Endothelial cell of umbilical vein (primary cell): Measurements from ENCODE around the gene MNT.

ENCODE experiments used
- CTCF ChIP-seq, 2 donors: IDR thresholded peaks; 1 replicate in 1 of 2; 2 replicates in 1 of 2; pipeline ENCODE4 v1.5.1; 2011; ENCODE audit warnings: low read length in 2 of 2, mild to moderate bottlenecking in 2 of 2, moderate library complexity in 2 of 2, control low read depth in 1 of 2, inconsistent platforms in 1 of 2, low read depth in 1 of 2; ENCODE audit not compliant: insufficient read depth in 1 of 2; ENCODE audit errors: extremely low read depth in 1 of 2
- TF ChIP-seq, protein P1 (sequence below): IDR thresholded peaks from 2 replicates; pipeline ENCODE4 v1.6.1; 2011; ENCODE audit not compliant: insufficient read depth, insufficient read length

DNA sequence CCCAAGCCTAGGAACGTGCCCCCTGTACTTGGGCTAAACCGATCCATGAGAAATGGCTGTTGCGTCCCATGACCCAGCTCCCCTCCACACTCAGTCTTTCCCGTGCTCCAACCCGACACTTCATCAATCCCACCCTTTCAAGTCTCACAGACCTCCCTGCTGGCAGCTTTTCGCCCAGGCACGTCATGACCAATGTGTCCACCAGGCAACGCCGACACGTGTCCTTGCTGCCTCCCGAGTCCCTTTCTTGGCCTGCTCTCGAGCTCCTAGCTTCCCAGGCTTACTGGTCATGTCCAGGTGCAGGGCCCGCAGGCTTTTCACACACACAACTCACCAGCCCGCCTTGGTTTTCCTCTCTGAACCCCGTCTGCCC, 12.2 kb downstream of the MNT start:
- TF ChIP-seq, protein P1, sequence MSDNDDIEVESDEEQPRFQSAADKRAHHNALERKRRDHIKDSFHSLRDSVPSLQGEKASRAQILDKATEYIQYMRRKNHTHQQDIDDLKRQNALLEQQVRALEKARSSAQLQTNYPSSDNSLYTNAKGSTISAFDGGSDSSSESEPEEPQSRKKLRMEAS = no peak
- TF ChIP-seq CTCF (IDR thresholded peaks at IDR 0.05; ENCODE audit: extremely low read depth in 1 of 2, insufficient read depth in 1 of 2, low read depth in 1 of 2, low read length in 2 of 2) = no peak
